SU-DHL-6 (cell line): ENCODE measurements around the gene CFAP100.

Experiments
- CTCF ChIP-seq: fragments of 200-600 bp; sonication (generic); IDR thresholded peaks from one replicate; pipeline ENCODE4 v1.5.1; 2017; ENCODE audit warnings: antibody characterized with exemption, mild to moderate bottlenecking, low read length, moderate library complexity; ENCODE audit not compliant: insufficient read depth, poor library complexity, severe bottlenecking
- EZH2phosphoT487 ChIP-seq: fragments of 200-600 bp; sonication (generic), shearing (Covaris generic); conservative IDR thresholded peaks from 2 replicates; pipeline ENCODE4 v1.6.1; 2018; ENCODE audit warnings: mild to moderate bottlenecking, antibody characterized with exemption, low read length, moderate library complexity, mixed read lengths

- TF ChIP-seq CTCF, result no peak
- no peak for TF ChIP-seq EZH2phosphoT487
Measured at GRCh38 chr3:126364130-126364695, 30.5 kb upstream of the CFAP100 start.
